Left cardiac atrium (tissue), 4 donors: Measurements from ENCODE around the gene DNAJB11. TPM values are rescaled to one million over a fixed set of nuclear protein-coding genes. Genes with fewer than 3 reads are reported as not detected.
"Not testable (repeated sequence)": the region's sequence is repeated elsewhere in the genome, so short reads cannot be mapped to it uniquely, and the experiment has no call there.

Source experiments
- ATAC-seq, 2 donors: fragments of 200-7000 bp; cut with Tn5 transposase; one replicate each; pipeline ENCODE4 v1.9.1; 2020; ENCODE audit warnings: mild to moderate bottlenecking in 2 of 2, moderate library complexity in 2 of 2
- DNase-seq: peaks from one replicate; pipeline ENCODE4 v3.0.0-alpha.2; 2020
- intact Hi-C, 2 donors: fragments of 100-400 bp; cut with DNase I; formaldehyde crosslinking; loops; one replicate each; pipeline versions ENCODE4 v1.14.1 to v1.15.1; 2022 to 2023
- long read RNA-seq: library from polyadenylated mRNA; unstranded; transcript quantifications from one replicate; pipeline ENCODE4 v2.0.0, GENCODE V29; 2021
- total RNA-seq, 2 donors: library from RNA; stranded (reverse); fragmentation: NEBNext Ultra II Directional; extraction: Animal tissue kit (Norgen Biotek cat#: 25700); gene quantifications; one replicate each; pipeline ENCODE4 v1.2.1, GENCODE V29; 2021
- donor health status: DM: no; HTN: yes; CAD: no.
- donor health status: DM: no; HTN: yes; CAD: no; lungs with severe emphysema.
- donor health status: DM: yes; HTN: yes; CAD: no.
- donor health status: Dilated cardiomyopathy.

The DNAJB11 gene
- total RNA-seq: 10 to 100 TPM; 43.6 to 52.8 TPM
- long read RNA-seq, transcript DNAJB11-201 (10 exons, 1,688 nt): major isoform, 91 of 93 reads
- long read RNA-seq, partial matches to known transcripts: 1 of 93 reads
- long read RNA-seq, other reads (novel, unspliced or antisense): 1 of 93 reads

DNA sequence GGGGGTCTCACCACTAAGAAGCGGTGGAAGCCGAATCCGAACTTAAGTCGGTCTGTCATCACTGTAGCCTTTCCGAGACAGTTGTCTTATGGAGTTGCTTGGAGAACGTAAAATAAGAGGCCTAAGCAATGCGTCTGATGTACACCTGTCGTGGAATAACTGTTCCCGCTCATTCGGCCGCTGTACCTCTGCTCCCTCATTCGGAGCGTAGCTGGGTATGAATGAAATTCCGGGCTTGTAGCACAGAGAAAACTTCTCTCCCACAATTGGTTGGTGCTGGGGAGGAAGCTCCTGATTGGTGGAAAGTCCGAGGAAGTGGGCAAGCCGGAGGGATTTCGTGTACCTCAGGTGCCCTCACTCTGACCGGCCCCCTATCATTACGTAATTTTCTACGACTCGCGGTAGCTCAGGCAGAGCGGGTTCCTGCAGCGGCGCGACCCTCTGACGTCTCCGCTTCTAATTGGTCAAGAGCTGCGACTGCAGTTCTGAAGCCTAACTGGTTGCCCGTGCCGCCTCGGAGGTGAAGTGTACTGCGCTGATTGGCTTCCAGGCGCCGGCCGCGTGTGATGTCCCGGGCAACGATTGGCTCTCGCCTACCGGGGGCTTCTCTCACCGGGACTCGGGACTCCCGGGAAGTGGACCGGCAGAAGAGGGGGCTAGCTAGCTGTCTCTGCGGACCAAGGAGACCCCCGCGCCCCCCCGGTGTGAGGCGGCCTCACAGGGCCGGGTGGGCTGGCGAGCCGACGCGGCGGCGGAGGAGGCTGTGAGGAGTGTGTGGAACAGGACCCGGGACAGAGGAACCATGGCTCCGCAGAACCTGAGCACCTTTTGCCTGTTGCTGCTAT is at the start of gene DNAJB11:
Gene DNAJB11 (plus strand): TSS at position 625 of the 845 bp plus-strand sequence. CDS start 178 bp downstream, at position 803.
- intact Hi-C loops: no loop called here
- peak; percentile 100 for DNase-seq
- peak; percentile 92 to 97 for ATAC-seq

- no peak for DNase-seq
- ATAC-seq: no peak
- intact Hi-C loops: no loop called here
These were observed 49.3 kb upstream of the DNAJB11 start for GRCh38 chr3:186520957-186521842.

DNA sequence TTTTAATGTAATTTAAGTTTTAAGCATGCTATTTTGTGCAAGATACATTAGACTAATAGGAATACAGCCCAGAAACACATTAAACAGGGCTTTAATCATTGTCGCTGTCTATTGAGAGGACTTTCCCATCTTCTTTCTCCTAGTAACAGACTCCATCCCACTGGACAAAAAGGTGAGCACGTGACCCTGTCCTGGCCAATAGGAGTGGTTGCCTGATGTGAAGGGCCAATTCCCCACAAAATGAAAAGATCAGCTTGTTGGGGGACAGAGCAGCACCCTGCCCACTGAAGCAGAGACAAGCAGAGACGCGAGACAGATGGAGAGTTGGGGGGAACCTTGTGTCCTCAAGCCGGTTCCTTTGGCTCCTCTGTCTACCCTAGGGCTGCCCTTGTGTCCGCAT is 47.5 kb upstream of the DNAJB11 start:
- intact Hi-C loops: no loop called here
- no peak for ATAC-seq
- no peak for DNase-seq

DNA sequence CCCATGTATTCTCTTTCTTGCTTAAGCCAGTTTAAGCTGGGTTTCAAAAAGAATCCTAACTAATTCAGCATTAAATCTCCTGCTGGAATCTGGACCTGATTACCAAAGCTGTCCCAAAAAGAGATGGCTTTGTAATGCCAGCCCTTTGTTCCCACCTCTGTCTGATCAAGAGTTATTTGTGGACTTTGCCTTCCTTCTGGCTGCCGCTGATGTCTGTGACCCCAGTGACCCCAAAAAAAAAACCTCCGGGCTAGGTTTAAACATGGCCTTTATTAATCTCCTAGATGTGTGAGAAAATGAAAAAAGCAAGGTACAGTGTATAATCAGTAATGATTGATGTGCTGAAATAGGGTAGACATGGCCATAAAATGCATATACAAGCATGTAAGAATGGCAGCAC is 47.1 kb upstream of the DNAJB11 start:
- intact Hi-C loops: no loop called here
- DNase-seq (no peak), ATAC-seq (no peak)

DNA sequence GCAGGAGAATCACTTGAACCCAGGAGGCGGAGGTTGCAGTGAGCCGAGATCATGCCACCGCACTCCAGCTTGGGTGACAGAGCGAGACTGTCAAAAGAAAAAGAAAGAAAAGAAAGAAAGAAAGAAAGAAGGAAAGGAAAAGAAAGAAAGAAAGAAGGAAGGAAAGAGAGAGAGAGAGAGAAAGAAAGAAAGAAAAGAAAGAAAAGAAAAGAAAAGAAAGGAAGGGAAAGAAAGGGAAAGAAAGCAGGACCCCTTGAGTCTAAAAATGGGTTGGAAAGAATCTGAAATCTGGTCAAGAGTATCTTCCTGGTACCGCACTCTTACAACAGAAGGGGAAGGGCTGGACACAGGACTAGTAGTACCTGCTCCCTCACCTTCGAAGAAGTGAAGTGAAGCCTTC is 45.9 kb upstream of the DNAJB11 start:
- intact Hi-C loops: no loop called here
- ATAC-seq (no peak), DNase-seq (no peak)

DNA sequence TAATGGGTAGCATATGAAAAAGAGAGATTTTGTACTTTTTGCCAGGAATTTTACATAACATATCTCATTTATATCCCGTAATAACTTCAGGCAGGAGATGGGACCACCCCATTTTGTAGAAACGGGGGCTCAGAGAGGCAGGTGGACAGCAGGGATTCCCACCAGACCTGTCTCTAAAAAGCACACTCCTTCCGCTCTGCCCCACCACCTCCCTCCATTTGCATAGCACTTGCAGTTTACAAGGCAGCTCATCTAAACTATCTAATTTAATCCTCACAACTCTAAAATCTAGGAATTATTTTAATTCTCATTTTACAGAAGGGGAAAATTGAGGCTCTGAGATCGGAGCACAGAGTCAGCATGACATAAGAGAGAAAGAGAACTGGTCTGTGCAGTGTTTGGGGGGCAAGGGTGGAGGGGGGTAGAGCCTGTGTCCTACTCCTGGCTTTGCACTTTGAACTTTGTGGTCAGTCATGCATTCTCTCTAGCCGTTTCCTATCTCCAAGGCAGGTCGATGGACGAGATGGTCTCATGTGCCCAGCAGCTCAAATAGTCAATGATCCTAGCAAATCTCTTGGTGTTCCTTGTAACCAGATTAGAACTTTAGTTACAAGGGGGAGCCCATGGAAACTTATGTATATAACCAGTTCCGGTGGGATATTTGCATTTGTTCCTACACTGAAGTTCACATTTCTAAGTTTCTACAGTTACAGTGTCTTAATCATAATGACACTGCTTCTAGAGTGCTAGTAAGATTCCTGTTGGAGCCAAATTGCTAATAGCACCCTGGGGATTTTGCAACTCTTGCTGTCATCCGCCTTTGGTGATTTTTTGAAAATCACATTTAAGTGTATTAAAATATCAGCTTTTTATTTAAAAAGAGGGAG is 44.9 kb upstream of the DNAJB11 start:
- no peak for ATAC-seq
- intact Hi-C loops: no loop called here
- no peak for DNase-seq

DNA sequence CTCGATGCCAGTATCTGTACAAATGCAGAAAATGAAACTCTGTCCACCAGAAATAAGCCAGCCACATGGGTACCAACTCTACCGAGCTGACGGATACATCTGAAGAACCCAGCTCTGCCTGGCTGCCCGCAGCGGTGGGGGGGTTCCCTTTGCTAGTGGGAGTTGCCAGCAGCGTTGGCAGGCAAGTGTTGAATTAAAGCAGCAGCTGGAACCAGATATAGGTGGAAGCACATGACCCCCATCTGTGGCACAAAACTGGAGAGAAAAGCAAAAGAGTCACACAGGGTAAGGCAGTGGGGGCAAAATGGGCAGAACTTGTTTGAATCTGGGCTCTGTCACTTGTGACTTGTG is 44.3 kb upstream of the DNAJB11 start:
- intact Hi-C loops: no loop called here
- DNase-seq: no peak
- ATAC-seq: no peak

- intact Hi-C loops: no loop called here
- ATAC-seq (no peak), DNase-seq (no peak)
These were observed 41.1 kb upstream of the DNAJB11 start for GRCh38 chr3:186529201-186529999.

- intact Hi-C loops: loop anchor here in 1 of 2 donors (10.0 kb wide), 1 partner anchor 276 kb away; no protein-coding TSS in a partner anchor
- no peak for ATAC-seq
- DNase-seq: no peak
These were observed 40.1 kb upstream of the DNAJB11 start for GRCh38 chr3:186530415-186530814.

DNA sequence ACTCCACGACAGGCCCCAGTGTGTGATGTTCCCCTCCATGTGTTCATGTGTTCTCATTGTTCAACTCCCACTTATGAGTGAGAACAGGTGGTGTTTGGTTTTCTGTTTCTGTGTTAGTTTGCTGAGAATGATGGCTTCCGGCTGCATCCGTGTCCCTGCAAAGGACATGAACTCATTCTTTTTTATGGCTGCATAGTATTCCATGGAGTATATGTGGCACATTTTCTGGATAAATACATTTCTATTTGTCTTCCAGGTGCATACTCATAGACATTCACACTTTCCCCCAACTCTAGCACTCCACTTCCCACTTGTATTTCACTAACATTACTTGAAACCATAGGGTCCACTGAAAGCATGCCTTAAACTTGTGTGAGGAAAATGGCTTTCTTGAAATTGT is 38.8 kb upstream of the DNAJB11 start:
- not testable (repeated sequence) for DNase-seq, ATAC-seq
- intact Hi-C loops: loop anchor here in 1 of 2 donors (10.0 kb wide), 1 partner anchor 277 kb away; no protein-coding TSS in a partner anchor

DNA sequence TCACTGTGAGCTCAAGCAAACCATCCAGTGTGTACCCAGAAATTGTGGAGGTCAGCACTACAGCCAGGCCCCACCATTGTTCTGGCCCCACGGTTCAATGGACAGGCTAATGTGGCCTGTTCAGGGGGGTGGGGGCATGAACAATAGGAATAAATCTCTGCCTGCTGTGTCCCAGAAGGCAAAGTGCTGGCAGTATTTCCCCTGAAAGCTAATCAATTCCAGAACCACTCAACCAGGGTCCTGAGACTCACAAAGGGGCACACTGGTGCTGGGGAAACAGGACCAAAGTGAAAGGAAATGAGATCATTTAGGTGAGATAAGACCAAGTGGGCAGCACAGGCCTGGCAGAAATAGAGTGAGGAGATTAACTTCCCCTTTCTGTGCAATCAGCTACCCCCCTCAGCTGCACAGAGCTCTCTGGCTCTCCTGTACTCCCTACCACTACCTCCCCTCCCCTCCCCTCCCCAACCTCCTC is 37.9 kb upstream of the DNAJB11 start:
- intact Hi-C loops: loop anchor here in 1 of 2 donors (10.0 kb wide), 1 partner anchor 278 kb away; no protein-coding TSS in a partner anchor
- ATAC-seq (no peak), DNase-seq (no peak)

DNA sequence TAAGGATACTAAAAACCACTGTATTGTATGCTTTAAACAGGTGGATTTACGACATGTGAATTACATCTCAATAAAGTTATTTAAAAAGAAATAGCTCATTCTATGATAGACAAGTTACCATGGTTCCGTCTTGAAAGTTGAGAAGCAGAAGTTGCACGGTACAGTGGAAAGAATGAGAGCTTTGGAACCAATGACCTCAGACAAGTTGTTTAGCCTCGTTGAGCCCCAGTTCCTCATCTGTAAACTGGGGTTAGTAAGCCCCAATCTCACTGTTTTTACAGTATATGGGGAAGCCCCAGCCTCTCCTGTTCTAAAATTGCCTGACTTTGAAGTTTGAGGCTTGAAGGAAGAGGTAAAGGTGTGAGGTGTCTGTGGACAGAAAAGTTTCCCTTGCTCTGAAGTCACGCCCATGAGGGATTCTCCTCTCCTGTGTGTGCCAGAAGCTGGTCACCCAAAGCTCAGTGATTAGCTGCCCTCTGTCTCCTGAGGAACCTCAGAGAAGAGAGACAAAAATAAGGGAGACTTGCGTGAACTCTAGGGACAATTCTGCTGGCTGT is 36.3 kb upstream of the DNAJB11 start:
- intact Hi-C loops: loop anchor here in 1 of 2 donors (10.0 kb wide), 1 partner anchor 279 kb away; no protein-coding TSS in a partner anchor
- peak in 1 of 2 donors; percentile 38 for ATAC-seq

DNA sequence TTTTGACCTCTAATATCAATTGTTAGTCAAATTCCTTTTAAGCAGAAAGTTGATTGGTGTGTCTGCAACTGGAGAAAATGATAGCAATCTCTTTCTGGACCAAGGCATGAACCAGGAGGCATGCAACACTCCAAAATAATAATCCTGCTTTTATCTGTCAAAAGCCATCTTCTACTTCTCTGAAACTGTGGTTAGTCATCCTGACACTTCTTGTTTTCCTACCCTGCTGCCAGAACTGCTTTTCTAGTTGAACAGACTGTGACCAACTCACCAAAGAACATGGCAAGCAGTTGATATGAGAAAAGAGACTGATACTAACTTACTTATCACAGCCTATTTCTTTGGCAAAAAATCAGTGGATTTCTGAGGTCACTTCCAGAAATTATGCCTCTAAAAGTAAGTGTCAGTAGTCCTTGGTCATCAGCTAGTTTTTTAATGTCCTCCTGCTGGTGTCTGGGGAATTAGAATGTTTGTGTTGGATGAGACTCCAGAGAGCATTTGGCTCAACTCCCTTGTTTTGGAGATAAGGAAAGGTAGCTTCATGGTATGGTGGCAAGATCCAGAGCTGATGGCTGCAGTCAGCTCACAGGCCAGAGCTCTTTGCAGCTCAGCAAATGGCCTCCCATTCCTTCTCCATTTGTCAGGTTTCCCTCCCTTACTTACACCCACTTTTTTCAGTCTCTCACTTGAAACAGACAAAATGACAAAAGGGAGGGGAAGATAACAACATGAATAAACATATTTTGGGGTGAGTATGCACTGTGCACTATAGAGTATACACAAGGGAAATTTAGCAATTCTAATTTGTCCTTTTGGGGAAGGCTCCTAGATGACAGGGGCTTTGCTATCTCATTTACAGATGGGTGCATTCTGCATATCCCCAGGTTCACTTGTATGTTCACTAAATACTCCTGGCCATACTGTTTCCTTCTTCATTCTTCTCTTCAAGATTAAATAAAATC is 33.4 kb upstream of the DNAJB11 start:
- DNase-seq (no peak), ATAC-seq (peak; percentile 55 to 58)
- intact Hi-C loops: loop anchor here (5.0 to 10.0 kb wide), 2 partner anchors 282 to 550 kb away; no protein-coding TSS in a partner anchor

More for the DNA sequence above, 36.3 kb upstream of the DNAJB11 start:
- DNase-seq: no peak

GRCh38 chr3:186538779-186539178 is 31.7 kb upstream of the DNAJB11 start:
- no peak for DNase-seq
- intact Hi-C loops: loop anchor here (5.0 to 10.0 kb wide), 2 partner anchors 284 to 551 kb away; no protein-coding TSS in a partner anchor
- no peak for ATAC-seq

- intact Hi-C loops: loop anchor here in 1 of 2 donors (5.0 kb wide), 2 partner anchors 263 to 278 kb away; no protein-coding TSS in a partner anchor
- DNase-seq (peak; percentile 58), ATAC-seq (peak; percentile 73 to 86)
These were observed 30.2 kb upstream of the DNAJB11 start for GRCh38 chr3:186540221-186540834.
